ENCODE data around the gene LRMDA. TPM values are rescaled to one million over a fixed set of nuclear protein-coding genes. Genes with fewer than 3 reads are reported as not detected.

Gene LRMDA
- total and polyA plus RNA-seq, 2 donors (not counting 3 experiments of a cell fraction or from before 2014, with no cell fraction given), result 9.7 to 18.0 TPM

- FAIRE-seq (no peak), DNase-seq (ENCODE audit: low read depth, low spot score) (peak; percentile 14)
- TF ChIP-seq, protein P1, sequence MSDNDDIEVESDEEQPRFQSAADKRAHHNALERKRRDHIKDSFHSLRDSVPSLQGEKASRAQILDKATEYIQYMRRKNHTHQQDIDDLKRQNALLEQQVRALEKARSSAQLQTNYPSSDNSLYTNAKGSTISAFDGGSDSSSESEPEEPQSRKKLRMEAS (IDR thresholded peaks at IDR 0.05; ENCODE audit: insufficient read depth, insufficient read length), result no peak
- TF ChIP-seq POLR2AphosphoS5 (IDR thresholded peaks at IDR 0.05; ENCODE audit: insufficient read depth, low read depth, low read length) (no peak), MYC (IDR thresholded peaks at IDR 0.05; ENCODE audit: low read depth, low read length) (no peak), JUN (IDR thresholded peaks at IDR 0.05; ENCODE audit: borderline replicate concordance, insufficient read depth, insufficient read length, low read depth) (no peak), GATA2 (IDR thresholded peaks at IDR 0.05; ENCODE audit: insufficient read depth, insufficient read length, low read depth, low read length) (no peak), POLR2A (IDR thresholded peaks at IDR 0.05; ENCODE audit: low read depth, low read length) (no peak), FOS (IDR thresholded peaks at IDR 0.05; ENCODE audit: borderline replicate concordance, insufficient read depth, low read length) (no peak), EZH2 (IDR thresholded peaks at IDR 0.05; ENCODE audit: borderline replicate concordance, low read depth, low read length, severe bottlenecking) (no peak), CTCF (IDR thresholded peaks at IDR 0.05; ENCODE audit: extremely low read depth in 1 of 2, insufficient read depth in 1 of 2, low read depth in 1 of 2, low read length in 2 of 2) (no peak)
- H3K27me3 ChIP-seq (ENCODE audit: control insufficient read depth in 2 of 2, insufficient read depth in 2 of 2, low read length in 2 of 2), result peaks cover 0 to 2% of the 10 kb centered on the region in 2 experiments
- no peaks in the 10 kb centered on the region for H3K36me3 ChIP-seq (ENCODE audit: control insufficient read depth in 2 of 2, extremely low read depth in 1 of 2, insufficient read depth in 2 of 2, low read length in 2 of 2)
- H3K4me3 ChIP-seq (replicated peaks in 1 of 3; ENCODE audit: insufficient read depth in 1 of 3, low read depth in 1 of 3, low read length in 3 of 3), result no peak overlapping the region
- H3K9me3 ChIP-seq (replicated peaks; ENCODE audit: control insufficient read depth, insufficient read depth, low read length), result no peaks in the 10 kb centered on the region
- H3K9ac ChIP-seq (replicated peaks; ENCODE audit: extremely low read depth, insufficient read depth, low read length), result no peak overlapping the region
- no peaks in the 10 kb centered on the region for H4K20me1 ChIP-seq (replicated peaks; ENCODE audit: control insufficient read depth, extremely low read depth, insufficient read depth, low read length)
- no peaks in the 10 kb centered on the region for H3K4me1 ChIP-seq (ENCODE audit: control insufficient read depth, extremely low read depth, insufficient read depth, low read length)
- no peaks in the 10 kb centered on the region for H3K79me2 ChIP-seq (ENCODE audit: control insufficient read depth, insufficient read depth, low read length)
- no peaks in the 10 kb centered on the region for H3K9me1 ChIP-seq (replicated peaks; ENCODE audit: control insufficient read depth, extremely low read depth, insufficient read depth, low read length)
- CTCF ChIA-PET, result no interaction called here
- H2AFZ ChIP-seq (ENCODE audit: low read depth, low read length), result no peak overlapping the region
- H3K4me2 ChIP-seq (ENCODE audit: insufficient read depth, low read length), result no peak overlapping the region
- intact Hi-C loops (cut with micrococcal nuclease), result no loop called here
- POLR2A ChIA-PET, result no interaction called here
- H3K27ac ChIP-seq (ENCODE audit: insufficient read depth, low read depth, low read length), result no peak overlapping the region
- BruUV-seq (replicated peaks), result no TSS peak
- dilution Hi-C loops (cut with MboI; ENCODE audit: extremely low pct_ligation_motif_present, low sequenced_read_pairs), result no loop called here
Observed at GRCh38 chr10:75508239-75508813, 76.9 kb downstream of the LRMDA start.
